Measurements from ENCODE around the gene CHD9NB.

DNA sequence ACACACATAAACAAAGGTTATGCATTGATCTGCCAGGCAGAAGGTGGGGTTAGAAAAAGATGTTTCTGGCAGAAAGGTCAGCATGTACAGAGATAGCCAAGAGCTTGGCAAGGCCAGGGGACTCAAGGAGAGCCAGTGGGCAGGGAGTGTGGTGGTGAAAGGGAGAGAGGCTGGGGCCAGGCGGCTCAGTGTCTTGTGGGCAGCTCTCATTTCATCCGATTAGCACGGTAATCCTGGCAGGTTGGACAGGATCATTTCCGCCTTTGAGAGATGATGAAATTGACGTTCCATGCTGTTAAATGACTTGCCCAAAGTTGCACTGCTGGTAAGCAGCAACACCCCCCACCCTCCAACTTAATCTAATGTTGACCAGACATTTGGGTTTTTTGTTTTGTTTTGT is 5.7 kb upstream of the CHD9NB start:
- TF ChIP-seq, protein P1, sequence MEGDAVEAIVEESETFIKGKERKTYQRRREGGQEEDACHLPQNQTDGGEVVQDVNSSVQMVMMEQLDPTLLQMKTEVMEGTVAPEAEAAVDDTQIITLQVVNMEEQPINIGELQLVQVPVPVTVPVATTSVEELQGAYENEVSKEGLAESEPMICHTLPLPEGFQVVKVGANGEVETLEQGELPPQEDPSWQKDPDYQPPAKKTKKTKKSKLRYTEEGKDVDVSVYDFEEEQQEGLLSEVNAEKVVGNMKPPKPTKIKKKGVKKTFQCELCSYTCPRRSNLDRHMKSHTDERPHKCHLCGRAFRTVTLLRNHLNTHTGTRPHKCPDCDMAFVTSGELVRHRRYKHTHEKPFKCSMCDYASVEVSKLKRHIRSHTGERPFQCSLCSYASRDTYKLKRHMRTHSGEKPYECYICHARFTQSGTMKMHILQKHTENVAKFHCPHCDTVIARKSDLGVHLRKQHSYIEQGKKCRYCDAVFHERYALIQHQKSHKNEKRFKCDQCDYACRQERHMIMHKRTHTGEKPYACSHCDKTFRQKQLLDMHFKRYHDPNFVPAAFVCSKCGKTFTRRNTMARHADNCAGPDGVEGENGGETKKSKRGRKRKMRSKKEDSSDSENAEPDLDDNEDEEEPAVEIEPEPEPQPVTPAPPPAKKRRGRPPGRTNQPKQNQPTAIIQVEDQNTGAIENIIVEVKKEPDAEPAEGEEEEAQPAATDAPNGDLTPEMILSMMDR (IDR thresholded peaks at IDR 0.05): no peak
- no peak for TF ChIP-seq POLR2A (IDR thresholded peaks at IDR 0.05)
